ENCODE data around the gene HUS1. TPM values are rescaled to one million over a fixed set of nuclear protein-coding genes. Genes with fewer than 3 reads are reported as not detected.

The HUS1 gene
- total RNA-seq, result 10 to 100 TPM; 26.2 to 29.4 (median 27.8) TPM

DNA sequence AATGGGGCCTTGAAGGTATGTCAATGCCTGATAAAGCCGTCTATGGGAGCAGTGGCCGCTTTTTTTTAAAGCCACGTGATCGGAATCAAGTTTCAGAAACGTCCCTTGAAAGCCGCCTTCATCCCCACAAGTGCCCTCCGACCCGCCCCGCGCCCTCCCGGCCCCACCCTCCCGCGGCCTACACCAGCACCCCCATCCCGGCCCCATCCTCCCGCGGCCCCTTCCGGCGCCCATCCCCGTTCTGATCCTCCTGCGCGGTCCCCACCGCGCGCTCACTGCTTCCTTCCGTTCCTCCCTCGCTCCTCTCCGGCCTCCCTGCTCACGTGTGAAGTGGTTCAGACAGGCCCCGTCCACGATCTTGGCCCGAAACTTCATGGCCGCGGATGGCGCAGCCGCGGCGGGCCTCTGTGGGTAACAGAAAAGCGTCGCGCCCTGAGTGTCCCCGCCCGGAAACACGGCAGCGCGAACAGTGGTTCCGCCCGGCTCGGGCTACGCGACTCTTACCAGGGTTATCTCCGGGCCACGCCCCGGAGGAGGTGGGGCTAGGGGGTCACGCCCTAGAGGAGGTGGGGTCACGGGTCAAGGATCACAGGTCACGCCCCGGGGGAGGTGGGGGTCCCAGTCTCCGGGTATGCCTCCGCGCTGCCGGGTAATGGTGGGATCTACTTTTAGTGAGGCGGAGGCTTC lies at the start of gene HUS1:
Gene HUS1, minus strand, starts transcription at position 471 of the 687 bp plus-strand sequence. Its CDS starts 96 bp downstream, at position 375.
- H3K27ac ChIP-seq, result peak within 1 kb of the TSS; percentile 81 to 94 (median 91)
- no peaks in the 10 kb centered on the region for H3K9me3 ChIP-seq
- peak; percentile 68 to 74 for TF ChIP-seq POLR2A (IDR thresholded peaks at IDR 0.05)
- TF ChIP-seq CTCF (IDR thresholded peaks at IDR 0.05), result peak in 2 of 5 experiments; percentile 29 to 33
- peak; percentile 41 to 92 for TF ChIP-seq EP300 (IDR thresholded peaks at IDR 0.05)
- WGBS, 2 donors, result 1% methylated on average over 52 to 62 of the region's 62 CpGs
- DNase-seq (ENCODE audit: low spot score in 2 of 2), result peak; percentile 81 to 90
- peaks cover 0 to 20% (median 8%) of the 10 kb centered on the region in 4 donors for H3K4me1 ChIP-seq
- H3K36me3 ChIP-seq, result peaks cover 0 to 39% (median 14%) of the 10 kb centered on the region in 3 donors
- peak within 1 kb of the TSS; percentile 58 to 80 (median 60) for H3K4me3 ChIP-seq
- H3K27me3 ChIP-seq, result no peaks in the 10 kb centered on the region

GRCh38 chr7:48028938-48029337 lies 49.5 kb upstream of the HUS1 start, which contains the start of gene SUN3:
TSS of gene SUN3 (minus strand) at chr7:48029107. CDS start at chr7:48028938, 169 bp downstream.
- 71 to 77% methylated on average over 6 of the region's 6 CpGs for WGBS, 2 donors

GRCh38 chr7:48025624-48026023 lies 46.2 kb upstream of the HUS1 start:
- Histone ChIP-seq H3K27me3 (no peaks in the 10 kb centered on the region), H3K36me3 (no peaks in the 10 kb centered on the region), H3K9me3 (peaks cover 0 to 20% (median 4%) of the 10 kb centered on the region in 4 donors), H3K27ac (no peak overlapping the region), H3K4me3 (no peak overlapping the region), H3K4me1 (no peaks in the 10 kb centered on the region)
- TF ChIP-seq EP300 (IDR thresholded peaks at IDR 0.05), result no peak
- TF ChIP-seq CTCF (IDR thresholded peaks at IDR 0.05), result no peak
- no peak for TF ChIP-seq POLR2A (IDR thresholded peaks at IDR 0.05)
- DNase-seq (ENCODE audit: low spot score in 2 of 2), result no peak
- WGBS, 2 donors, result 71 to 72% methylated on average over 5 of the region's 5 CpGs

More at GRCh38 chr7:48028938-48029337, 49.5 kb upstream of the HUS1 start, which contains the start of gene SUN3:
- Histone ChIP-seq H3K4me3 (no peak within 1 kb of the TSS), H3K4me1 (no peaks in the 10 kb centered on the region), H3K27ac (no peak within 1 kb of the TSS), H3K9me3 (peaks cover 0 to 7% (median 4%) of the 10 kb centered on the region in 4 donors), H3K36me3 (no peaks in the 10 kb centered on the region), H3K27me3 (peaks cover 0 to 4% of the 10 kb centered on the region in 2 donors)
- DNase-seq (ENCODE audit: low spot score in 2 of 2), result no peak
- no peak for TF ChIP-seq EP300 (IDR thresholded peaks at IDR 0.05)
- TF ChIP-seq POLR2A (IDR thresholded peaks at IDR 0.05), result no peak
- no peak for TF ChIP-seq CTCF (IDR thresholded peaks at IDR 0.05)

DNA sequence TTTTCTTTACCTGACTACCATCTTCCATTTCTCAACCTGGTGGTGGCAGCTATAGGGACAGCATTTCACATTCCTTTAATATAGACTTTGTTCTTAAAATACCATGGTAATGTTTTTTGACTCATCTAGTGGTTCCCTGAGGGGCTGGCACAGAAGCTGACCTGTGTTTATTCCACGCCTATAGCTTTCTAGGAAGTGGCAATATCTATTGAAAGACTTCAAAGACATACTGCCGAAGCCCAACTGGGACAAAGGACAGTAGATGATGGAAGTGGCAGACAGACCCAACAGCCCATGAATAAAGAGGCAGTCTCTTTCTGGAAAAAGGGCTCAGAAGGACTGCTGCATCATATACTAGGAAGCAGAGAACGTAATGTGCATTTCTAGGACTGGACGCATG lies 38.3 kb upstream of the HUS1 start:
- no peak for TF ChIP-seq CTCF (IDR thresholded peaks at IDR 0.05)
- WGBS, 2 donors, result 77 to 83% methylated on average over 4 of the region's 4 CpGs

GRCh38 chr7:48016641-48017040 lies 37.2 kb upstream of the HUS1 start:
- DNase-seq (ENCODE audit: low spot score in 2 of 2), result no peak
- no peaks in the 10 kb centered on the region for H3K36me3 ChIP-seq
- no peaks in the 10 kb centered on the region for H3K9me3 ChIP-seq
- no peak overlapping the region for H3K4me3 ChIP-seq
- TF ChIP-seq POLR2A (IDR thresholded peaks at IDR 0.05), result no peak
- no peak for TF ChIP-seq CTCF (IDR thresholded peaks at IDR 0.05)
- TF ChIP-seq EP300 (IDR thresholded peaks at IDR 0.05), result no peak
- H3K4me1 ChIP-seq, result no peaks in the 10 kb centered on the region
- no peaks in the 10 kb centered on the region for H3K27me3 ChIP-seq
- H3K27ac ChIP-seq, result no peak overlapping the region

More for the DNA sequence above, 38.3 kb upstream of the HUS1 start:
- DNase-seq (ENCODE audit: low spot score in 2 of 2), result no peak
- Histone ChIP-seq H3K4me3 (no peak overlapping the region), H3K4me1 (no peaks in the 10 kb centered on the region), H3K27ac (no peak overlapping the region), H3K9me3 (peaks cover 0 to under 1% (median 0%) of the 10 kb centered on the region in 4 donors), H3K36me3 (no peaks in the 10 kb centered on the region), H3K27me3 (no peaks in the 10 kb centered on the region)

Measured in tibial nerve (tissue), 4 donors.